K562 (cell line): Measurements from ENCODE around the gene KCTD7. TPM values are rescaled to one million over a fixed set of nuclear protein-coding genes. Genes with fewer than 3 reads are reported as not detected.

Experiments used
- ARID1B ChIP-seq: fragments of 450-650 bp; IDR thresholded peaks from 2 replicates; pipeline ENCODE4 v1.6.1; 2016; ENCODE audit warnings: antibody characterized with exemption, mild to moderate bottlenecking, inconsistent platforms
- CBFA2T3 ChIP-seq: fragments of 450-650 bp; IDR thresholded peaks from 2 replicates; pipeline ENCODE4 v1.6.1; 2017
- DIDO1 ChIP-seq: fragments of 450-650 bp; IDR thresholded peaks from 2 replicates; pipeline ENCODE4 v1.6.1; 2016; ENCODE audit warnings: low read depth, missing biosample characterization, missing genetic modification characterization
- EGR1 ChIP-seq: fragments of 450-650 bp; conservative IDR thresholded peaks from 2 replicates; pipeline ENCODE4 v1.6.1; 2017; ENCODE audit warnings: mild to moderate bottlenecking
- GABPB2 ChIP-seq: fragments of 250-450 bp; sonication (Bioruptor Pico); conservative IDR thresholded peaks from 2 replicates; pipeline ENCODE4 v1.5.1; 2021; ENCODE audit warnings: mild to moderate bottlenecking
- KHSRP ChIP-seq: fragments of 450-650 bp; IDR thresholded peaks from 2 replicates; pipeline ENCODE4 v1.6.1; 2017
- LARP7 ChIP-seq: fragments of 450-650 bp; IDR thresholded peaks from 2 replicates; pipeline ENCODE4 v1.6.1; 2016
- MTA1 ChIP-seq: fragments of 450-650 bp; IDR thresholded peaks from 2 replicates; pipeline ENCODE4 v1.6.1; 2017; ENCODE audit warnings: borderline replicate concordance
- NFRKB ChIP-seq: fragments of 450-650 bp; IDR thresholded peaks from 2 replicates; pipeline ENCODE4 v1.6.1; 2016; ENCODE audit warnings: low read depth
- NR1H2 ChIP-seq: sonication (generic); formaldehyde crosslinking; IDR thresholded peaks from 2 replicates; pipeline ENCODE4 v1.4.0; 2020; ENCODE audit warnings: mild to moderate bottlenecking, missing genetic modification reagents
- ZNF324 ChIP-seq: fragments of 250-450 bp; sonication (Bioruptor Pico); IDR thresholded peaks from 2 replicates; pipeline ENCODE4 v1.4.0; 2020; ENCODE audit warnings: mild to moderate bottlenecking
- polyA plus RNA-seq, 8 experiments: library from polyadenylated mRNA; depleted of rRNA in 4 of 8; stranded (reverse) in 5 of 8; unstranded in 3 of 8; fragments of >200 nt; fragmentation: Nextera tagmentation in 2 of 8; fragmentation: Illumina TruSeq in 1 of 8; extraction: Ambion mirVana in 2 of 8; extraction: Trizol in 1 of 8; gene quantifications; 2 replicates each; pipeline versions ENCODE4 v1.2.1 to v1.2.3, GENCODE V29; 2011 to 2014; ENCODE audit warnings: inconsistent platforms in 1 of 8, missing spikeins in 1 of 8
- total RNA-seq, 7 experiments: library from RNA; depleted of rRNA in 6 of 7; stranded (reverse); fragments of >200 nt in 6 of 7; fragmentation: Illumina TruSeq in 2 of 7; extraction: Trizol in 2 of 7; gene quantifications; 2 replicates each; pipeline versions ENCODE4 v1.2.1 to v1.2.3, GENCODE V29; 2011 to 2021; ENCODE audit warnings: low replicate concordance in 1 of 7
- TF ChIP-seq, protein P1 (sequence below): fragments of 250-450 bp; sonication (Bioruptor Pico); IDR thresholded peaks from 2 replicates; pipeline ENCODE4 v1.4.0; 2020
- TF ChIP-seq, protein P2 (sequence below): fragments of 450-650 bp; formaldehyde crosslinking; IDR thresholded peaks from 2 replicates; pipeline ENCODE4 v1.4.0; 2020; ENCODE audit warnings: mild to moderate bottlenecking, moderate library complexity
- TF ChIP-seq, protein P3 (sequence below): fragments of 250-450 bp; sonication (Bioruptor Pico); IDR thresholded peaks from 2 replicates; pipeline ENCODE4 v1.9.0; 2021; ENCODE audit warnings: mild to moderate bottlenecking, inconsistent platforms
- TF ChIP-seq, protein P4 (sequence below), 2 experiments: IDR thresholded peaks; 2 replicates each; pipeline ENCODE4 v1.6.1; 2011; ENCODE audit warnings: borderline replicate concordance in 1 of 2, control low read depth in 1 of 2, low read depth in 1 of 2, low read length in 1 of 2, mild to moderate bottlenecking in 1 of 2, mixed read lengths in 1 of 2, moderate library complexity in 1 of 2; ENCODE audit not compliant: insufficient read depth in 1 of 2, insufficient read length in 1 of 2, poor library complexity in 1 of 2, severe bottlenecking in 1 of 2; ENCODE audit errors: extremely low read depth in 1 of 2

KCTD7 gene
- total and polyA plus RNA-seq, 9 of the 15 experiments (the other 6 are each of a cell fraction or from before 2014, with no cell fraction given) = 1.5 to 26.0 (median 9.0) TPM

DNA sequence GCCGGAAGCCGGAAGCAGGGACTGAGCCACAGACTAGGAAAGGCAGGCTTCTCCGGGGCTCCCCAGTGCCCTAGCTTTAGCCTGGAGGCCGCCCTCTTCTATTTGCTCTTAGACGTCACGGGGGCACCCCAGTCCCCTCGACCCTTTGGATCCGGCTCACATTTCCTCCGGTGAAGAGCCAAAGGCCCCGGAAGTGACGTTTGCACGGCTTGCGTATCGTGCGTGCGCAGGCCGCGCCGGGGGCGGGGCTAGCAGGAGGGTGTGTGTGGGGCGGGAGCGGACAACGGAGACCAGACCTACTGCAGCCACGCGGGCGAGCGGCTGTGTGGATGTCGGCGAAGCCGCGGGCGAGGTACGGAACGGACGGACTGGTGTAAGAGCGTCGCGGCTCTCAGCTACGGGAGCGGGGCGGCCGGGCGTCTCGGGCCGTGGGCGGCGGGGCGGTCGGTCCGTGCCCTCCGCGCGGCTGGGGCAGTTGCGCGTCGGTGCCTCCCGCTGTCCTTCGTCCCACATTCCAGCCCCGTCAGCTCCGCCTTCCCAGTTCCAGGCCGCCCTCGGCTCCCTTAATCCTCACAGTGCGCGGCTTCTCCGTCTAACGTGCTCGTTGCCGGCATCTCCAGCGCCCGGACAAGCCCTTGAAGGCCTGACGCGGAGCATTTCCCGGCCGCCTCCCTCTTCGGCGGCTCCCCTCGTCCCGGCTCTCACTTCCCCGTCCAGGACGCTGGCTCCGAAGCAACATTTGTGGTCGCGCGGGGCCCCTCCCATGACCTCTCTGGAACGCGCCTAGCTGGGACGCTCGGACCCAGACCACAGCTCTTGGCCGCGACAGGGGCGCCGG lies 25.8 kb downstream of the KCTD7 start (continued):
- TF ChIP-seq, protein P1, sequence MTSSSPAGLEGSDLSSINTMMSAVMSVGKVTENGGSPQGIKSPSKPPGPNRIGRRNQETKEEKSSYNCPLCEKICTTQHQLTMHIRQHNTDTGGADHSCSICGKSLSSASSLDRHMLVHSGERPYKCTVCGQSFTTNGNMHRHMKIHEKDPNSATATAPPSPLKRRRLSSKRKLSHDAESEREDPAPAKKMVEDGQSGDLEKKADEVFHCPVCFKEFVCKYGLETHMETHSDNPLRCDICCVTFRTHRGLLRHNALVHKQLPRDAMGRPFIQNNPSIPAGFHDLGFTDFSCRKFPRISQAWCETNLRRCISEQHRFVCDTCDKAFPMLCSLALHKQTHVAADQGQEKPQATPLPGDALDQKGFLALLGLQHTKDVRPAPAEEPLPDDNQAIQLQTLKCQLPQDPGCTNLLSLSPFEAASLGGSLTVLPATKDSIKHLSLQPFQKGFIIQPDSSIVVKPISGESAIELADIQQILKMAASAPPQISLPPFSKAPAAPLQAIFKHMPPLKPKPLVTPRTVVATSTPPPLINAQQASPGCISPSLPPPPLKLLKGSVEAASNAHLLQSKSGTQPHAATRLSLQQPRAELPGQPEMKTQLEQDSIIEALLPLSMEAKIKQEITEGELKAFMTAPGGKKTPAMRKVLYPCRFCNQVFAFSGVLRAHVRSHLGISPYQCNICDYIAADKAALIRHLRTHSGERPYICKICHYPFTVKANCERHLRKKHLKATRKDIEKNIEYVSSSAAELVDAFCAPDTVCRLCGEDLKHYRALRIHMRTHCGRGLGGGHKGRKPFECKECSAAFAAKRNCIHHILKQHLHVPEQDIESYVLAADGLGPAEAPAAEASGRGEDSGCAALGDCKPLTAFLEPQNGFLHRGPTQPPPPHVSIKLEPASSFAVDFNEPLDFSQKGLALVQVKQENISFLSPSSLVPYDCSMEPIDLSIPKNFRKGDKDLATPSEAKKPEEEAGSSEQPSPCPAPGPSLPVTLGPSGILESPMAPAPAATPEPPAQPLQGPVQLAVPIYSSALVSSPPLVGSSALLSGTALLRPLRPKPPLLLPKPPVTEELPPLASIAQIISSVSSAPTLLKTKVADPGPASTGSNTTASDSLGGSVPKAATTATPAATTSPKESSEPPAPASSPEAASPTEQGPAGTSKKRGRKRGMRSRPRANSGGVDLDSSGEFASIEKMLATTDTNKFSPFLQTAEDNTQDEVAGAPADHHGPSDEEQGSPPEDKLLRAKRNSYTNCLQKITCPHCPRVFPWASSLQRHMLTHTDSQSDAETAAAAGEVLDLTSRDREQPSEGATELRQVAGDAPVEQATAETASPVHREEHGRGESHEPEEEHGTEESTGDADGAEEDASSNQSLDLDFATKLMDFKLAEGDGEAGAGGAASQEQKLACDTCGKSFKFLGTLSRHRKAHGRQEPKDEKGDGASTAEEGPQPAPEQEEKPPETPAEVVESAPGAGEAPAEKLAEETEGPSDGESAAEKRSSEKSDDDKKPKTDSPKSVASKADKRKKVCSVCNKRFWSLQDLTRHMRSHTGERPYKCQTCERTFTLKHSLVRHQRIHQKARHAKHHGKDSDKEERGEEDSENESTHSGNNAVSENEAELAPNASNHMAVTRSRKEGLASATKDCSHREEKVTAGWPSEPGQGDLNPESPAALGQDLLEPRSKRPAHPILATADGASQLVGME = peak; percentile 20; the same call in 1 of the 2 replicates
- TF ChIP-seq EGR1 = peak; percentile 72
- no peak for TF ChIP-seq ARID1B
- 0 out of 2 replicates have a peak, but pooled peaks have one; percentile 6 for TF ChIP-seq ZNF324 (CRISPR knock-in tag)
- TF ChIP-seq NR1H2 (CRISPR knock-in tag) = no peak
- TF ChIP-seq, protein P2, sequence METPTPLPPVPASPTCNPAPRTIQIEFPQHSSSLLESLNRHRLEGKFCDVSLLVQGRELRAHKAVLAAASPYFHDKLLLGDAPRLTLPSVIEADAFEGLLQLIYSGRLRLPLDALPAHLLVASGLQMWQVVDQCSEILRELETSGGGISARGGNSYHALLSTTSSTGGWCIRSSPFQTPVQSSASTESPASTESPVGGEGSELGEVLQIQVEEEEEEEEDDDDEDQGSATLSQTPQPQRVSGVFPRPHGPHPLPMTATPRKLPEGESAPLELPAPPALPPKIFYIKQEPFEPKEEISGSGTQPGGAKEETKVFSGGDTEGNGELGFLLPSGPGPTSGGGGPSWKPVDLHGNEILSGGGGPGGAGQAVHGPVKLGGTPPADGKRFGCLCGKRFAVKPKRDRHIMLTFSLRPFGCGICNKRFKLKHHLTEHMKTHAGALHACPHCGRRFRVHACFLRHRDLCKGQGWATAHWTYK = no peak; the same call in 1 of the 2 replicates
- TF ChIP-seq, protein P3, sequence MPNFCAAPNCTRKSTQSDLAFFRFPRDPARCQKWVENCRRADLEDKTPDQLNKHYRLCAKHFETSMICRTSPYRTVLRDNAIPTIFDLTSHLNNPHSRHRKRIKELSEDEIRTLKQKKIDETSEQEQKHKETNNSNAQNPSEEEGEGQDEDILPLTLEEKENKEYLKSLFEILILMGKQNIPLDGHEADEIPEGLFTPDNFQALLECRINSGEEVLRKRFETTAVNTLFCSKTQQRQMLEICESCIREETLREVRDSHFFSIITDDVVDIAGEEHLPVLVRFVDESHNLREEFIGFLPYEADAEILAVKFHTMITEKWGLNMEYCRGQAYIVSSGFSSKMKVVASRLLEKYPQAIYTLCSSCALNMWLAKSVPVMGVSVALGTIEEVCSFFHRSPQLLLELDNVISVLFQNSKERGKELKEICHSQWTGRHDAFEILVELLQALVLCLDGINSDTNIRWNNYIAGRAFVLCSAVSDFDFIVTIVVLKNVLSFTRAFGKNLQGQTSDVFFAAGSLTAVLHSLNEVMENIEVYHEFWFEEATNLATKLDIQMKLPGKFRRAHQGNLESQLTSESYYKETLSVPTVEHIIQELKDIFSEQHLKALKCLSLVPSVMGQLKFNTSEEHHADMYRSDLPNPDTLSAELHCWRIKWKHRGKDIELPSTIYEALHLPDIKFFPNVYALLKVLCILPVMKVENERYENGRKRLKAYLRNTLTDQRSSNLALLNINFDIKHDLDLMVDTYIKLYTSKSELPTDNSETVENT = peak; percentile 67
- TF ChIP-seq NFRKB = peak; percentile 42
- TF ChIP-seq GABPB2 (CRISPR knock-in tag) = no peak
- peak; percentile 77 for TF ChIP-seq DIDO1 (tag)
- TF ChIP-seq LARP7 = no peak
- TF ChIP-seq KHSRP = no peak
- no peak; the same call in 1 of the 2 replicates for TF ChIP-seq CBFA2T3
- TF ChIP-seq, protein P4, sequence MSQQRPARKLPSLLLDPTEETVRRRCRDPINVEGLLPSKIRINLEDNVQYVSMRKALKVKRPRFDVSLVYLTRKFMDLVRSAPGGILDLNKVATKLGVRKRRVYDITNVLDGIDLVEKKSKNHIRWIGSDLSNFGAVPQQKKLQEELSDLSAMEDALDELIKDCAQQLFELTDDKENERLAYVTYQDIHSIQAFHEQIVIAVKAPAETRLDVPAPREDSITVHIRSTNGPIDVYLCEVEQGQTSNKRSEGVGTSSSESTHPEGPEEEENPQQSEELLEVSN (IDR thresholded peaks at IDR 0.05; ENCODE audit: borderline replicate concordance in 1 of 2, extremely low read depth in 1 of 2, insufficient read depth in 1 of 2, insufficient read length in 1 of 2, low read depth in 1 of 2, low read length in 1 of 2, poor library complexity in 1 of 2, severe bottlenecking in 1 of 2) = peak; percentile 99
- TF ChIP-seq MTA1 = peak; percentile 84; the same call in 1 of the 2 replicates
